ENCODE results near the gene TRABD.

The TRABD gene

DNA sequence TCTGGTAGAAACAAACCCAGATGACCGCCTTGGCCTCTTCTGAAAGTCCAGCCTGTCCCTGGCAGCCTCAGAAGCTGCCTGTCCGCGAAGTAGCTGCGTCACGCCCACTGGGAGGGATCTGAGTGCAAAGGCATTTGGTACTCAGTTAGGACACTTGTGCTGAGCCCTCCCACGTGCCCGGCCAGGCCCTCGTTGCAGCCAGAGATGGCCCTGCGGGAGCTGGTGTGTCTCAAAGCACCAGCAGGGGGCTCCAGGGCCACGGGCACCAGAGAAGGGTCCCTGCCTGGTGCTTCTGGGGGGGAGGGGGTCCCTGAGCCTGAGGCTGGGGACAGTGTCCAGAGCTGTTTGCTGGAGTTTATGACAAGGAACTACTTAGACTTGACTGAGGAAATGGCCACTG is 20.9 kb downstream of the TRABD start:
- H3K27ac ChIP-seq, result no peak overlapping the region
- TF ChIP-seq, protein P1, sequence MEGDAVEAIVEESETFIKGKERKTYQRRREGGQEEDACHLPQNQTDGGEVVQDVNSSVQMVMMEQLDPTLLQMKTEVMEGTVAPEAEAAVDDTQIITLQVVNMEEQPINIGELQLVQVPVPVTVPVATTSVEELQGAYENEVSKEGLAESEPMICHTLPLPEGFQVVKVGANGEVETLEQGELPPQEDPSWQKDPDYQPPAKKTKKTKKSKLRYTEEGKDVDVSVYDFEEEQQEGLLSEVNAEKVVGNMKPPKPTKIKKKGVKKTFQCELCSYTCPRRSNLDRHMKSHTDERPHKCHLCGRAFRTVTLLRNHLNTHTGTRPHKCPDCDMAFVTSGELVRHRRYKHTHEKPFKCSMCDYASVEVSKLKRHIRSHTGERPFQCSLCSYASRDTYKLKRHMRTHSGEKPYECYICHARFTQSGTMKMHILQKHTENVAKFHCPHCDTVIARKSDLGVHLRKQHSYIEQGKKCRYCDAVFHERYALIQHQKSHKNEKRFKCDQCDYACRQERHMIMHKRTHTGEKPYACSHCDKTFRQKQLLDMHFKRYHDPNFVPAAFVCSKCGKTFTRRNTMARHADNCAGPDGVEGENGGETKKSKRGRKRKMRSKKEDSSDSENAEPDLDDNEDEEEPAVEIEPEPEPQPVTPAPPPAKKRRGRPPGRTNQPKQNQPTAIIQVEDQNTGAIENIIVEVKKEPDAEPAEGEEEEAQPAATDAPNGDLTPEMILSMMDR (conservative IDR thresholded peaks at IDR 0.05), result peak; percentile 55

DNA sequence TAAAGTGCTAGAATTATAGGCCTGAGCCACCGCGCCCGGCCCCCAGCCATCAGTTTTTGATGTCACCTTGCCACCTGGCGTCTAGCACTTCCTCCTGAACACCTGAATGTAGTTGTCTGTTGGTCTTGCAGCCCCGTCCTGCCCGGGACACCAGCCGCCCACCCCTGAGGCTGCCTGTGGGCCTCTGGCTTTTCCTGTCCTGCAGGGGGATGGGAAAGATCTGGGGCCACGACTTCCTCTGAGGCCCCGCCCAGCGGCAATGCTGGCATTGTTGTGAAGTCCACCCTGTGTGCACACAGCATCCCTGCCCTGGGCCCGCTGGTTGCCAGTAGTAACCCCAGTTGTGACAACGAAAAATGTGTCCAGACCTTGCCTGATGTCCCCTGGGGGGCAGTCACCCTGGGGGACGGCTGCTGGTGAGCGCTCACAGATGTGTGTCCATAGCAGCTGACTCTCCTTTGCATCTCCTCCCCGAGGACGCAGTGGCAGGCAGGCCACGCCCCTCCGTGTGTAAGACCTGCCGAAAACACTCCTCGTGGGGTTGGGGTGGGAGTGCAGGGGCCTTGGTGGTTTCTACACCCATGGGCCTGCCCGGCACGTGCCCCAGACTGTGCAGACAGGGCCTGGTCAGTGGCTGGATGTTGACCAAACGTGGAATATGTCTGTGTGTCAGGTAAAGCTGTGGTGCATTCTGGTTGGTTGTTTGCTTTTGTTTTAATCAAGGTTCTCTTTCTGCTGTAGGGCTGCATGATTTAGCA is 21.8 kb downstream of the TRABD start:
- H3K27ac ChIP-seq, result no peak overlapping the region
- TF ChIP-seq, protein P1 (conservative IDR thresholded peaks at IDR 0.05), result no peak

DNA sequence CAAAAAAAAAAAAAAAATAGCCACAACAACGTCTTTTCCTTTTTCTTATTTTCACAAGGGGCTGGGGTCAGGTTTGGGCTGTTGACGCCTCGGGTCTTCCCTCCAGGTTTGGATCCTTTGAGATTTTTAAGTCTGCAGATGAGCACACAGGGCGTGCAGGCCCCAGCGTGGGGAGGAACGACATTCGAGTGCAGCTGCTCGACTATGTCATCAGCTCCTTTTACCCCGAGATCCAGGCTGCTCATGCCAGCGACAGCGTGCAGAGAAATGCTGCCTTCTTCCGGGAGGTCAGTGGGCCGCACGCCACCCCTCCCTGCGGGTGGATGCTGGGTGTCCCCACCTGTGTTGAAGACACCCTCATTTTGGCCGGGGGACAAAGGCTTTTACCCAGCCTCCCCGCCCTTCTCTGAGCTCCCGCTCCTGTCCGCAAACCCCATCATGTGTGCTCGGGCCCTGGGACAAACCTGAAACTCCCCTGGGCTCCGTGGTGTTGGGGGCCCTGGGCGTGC is 22.8 kb downstream of the TRABD start:
- TF ChIP-seq, protein P1 (conservative IDR thresholded peaks at IDR 0.05), result no peak
- no peak overlapping the region for H3K27ac ChIP-seq

DNA sequence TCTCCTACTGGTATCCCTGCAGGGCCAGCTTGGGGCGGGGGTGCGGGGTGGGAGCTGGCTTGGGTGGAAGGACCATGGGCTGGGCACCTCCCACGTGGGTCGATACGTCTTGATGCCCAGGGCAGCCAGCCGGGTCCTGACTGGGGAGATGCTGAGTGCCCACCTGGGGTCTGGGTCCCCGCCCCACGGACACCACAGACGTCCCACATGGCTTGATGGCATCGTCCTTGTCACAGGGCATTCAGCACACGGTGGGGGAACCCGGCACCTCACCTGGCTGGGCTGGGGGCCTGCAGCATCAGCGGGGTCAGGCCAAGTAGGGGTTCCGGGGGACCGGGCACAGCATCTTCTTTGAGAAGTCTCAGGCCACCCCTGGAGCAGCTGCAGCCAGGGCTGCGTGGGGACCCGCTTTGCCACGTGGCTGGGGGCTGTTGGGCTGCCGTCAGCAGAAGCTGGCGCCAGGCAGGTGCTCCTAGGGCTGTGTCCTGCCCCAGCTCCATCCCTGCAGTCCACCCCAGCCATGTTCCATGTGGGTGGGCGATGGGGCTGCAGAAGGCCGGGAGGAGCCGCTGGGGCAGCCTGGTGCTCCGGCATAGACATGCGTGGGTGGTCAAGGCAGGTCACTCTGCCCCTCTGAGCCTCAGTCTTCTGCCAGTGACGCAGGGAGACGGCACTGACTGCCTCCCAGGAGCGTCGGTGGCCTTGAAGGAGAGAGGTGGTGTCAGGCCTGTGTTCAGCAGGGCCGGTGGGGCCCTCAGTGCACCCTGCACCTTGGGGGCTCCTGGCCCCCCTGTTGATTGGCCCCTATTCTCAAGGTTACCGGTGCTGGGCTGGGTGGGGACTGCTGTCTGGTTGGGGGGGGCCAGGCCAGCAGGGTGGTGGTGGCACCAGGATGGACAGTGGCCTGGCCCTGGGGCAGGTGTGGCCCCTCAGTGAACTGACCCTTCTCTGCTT is 23.5 kb downstream of the TRABD start:
- H3K27ac ChIP-seq, result no peak overlapping the region
- TF ChIP-seq, protein P1 (conservative IDR thresholded peaks at IDR 0.05), result no peak

DNA sequence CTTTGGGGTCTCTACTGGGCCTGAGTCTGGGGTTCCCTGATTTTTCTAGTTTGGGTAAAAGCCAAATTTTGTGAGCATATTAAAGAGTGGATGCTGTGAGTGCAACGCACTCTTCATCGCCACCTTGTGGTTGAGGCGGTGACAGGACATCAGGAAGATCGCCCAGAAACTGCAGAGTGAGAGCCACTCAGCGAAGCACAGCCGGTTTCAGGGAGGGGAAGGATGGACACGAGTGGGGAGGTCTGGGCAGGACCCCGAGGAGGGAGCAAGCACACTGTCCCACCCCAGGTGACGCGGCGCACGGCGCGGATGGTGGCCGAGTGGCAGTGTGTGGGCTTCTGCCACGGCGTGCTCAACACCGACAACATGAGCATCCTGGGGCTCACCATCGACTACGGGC is 24.2 kb downstream of the TRABD start:
- TF ChIP-seq, protein P1 (conservative IDR thresholded peaks at IDR 0.05), result peak; percentile 82
- H3K27ac ChIP-seq, result no peak overlapping the region

DNA sequence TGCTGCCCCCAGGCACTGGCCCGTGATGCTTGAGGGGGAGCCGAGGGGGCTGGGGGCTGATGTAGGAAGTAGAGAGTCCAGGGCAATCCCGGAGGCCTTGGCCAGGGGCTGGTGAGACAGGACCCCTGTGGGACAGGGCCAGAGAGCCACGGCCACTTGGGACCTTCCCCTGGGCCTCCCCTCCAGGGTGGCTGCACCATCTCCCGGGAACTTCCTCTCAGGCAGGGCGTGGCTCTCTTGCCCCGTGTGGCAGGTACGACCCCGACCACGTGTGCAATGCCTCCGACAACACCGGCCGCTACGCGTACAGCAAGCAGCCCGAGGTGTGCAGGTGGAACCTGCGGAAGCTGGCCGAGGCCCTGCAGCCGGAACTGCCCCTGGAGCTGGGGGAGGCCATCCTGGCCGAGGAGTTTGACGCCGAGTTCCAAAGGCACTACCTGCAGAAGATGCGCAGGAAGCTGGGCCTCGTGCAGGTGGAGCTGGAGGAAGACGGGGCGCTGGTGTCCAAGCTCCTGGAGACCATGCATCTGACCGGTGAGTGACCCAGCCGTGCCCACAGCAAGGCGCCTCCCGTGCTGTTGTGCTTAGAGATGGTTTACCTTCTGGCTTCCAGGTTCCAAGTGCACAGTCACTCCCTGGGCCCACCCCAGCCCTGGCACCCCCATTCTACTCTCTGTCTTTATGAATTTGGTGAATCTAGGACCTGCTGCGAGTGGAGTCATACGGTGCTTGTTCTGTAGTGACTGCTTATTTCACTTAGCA is 24.8 kb downstream of the TRABD start:
- no peak overlapping the region for H3K27ac ChIP-seq

More for the DNA sequence above, 24.8 kb downstream of the TRABD start:
- TF ChIP-seq, protein P1 (conservative IDR thresholded peaks at IDR 0.05), result no peak

Measured in VCaP (cell line).